ENCODE results near the gene WRNIP1. TPM values are rescaled to one million over a fixed set of nuclear protein-coding genes. Genes with fewer than 3 reads are reported as not detected.

The WRNIP1 gene
- total and polyA plus RNA-seq, 9 of the 15 experiments (the other 6 are each of a cell fraction or from before 2014, with no cell fraction given): 13.2 to 63.6 (median 48.6) TPM

DNA sequence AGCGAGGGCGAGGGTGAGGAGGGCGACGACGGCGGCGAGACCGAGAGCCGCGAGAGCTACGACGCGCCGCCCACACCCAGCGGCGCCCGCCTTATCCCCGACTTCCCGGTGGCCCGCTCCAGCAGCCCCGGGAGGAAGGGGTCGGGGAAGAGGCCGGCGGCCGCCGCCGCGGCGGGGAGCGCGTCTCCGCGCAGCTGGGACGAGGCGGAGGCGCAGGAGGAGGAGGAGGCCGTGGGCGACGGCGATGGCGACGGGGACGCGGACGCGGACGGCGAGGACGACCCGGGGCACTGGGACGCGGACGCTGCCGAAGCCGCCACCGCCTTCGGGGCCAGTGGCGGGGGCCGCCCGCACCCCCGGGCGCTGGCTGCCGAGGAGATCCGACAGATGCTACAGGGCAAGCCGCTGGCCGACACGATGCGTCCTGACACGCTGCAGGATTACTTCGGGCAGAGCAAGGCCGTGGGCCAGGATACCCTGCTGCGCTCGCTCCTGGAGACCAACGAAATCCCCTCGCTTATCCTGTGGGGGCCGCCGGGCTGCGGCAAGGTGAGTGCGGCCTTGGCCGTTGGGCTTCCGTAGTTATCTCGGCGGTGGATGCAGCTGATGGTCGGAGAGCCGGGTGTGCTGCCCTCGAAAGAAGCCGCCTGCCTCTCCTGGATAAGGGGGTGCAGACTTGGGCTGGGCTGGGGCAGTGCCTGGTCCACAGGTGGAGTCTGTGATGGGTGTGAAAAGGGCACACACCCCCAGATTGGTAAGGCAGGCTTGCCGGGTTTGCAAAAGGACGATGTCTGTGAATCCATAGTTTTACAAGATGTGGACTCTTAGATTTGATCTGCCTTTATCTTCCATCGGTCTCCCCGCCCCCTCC, 938 bp downstream of the WRNIP1 start (continued):
- TF ChIP-seq RBM34 (IDR thresholded peaks at IDR 0.05; ENCODE audit: borderline replicate concordance, insufficient read depth, low read length) (no peak), POLR2G (IDR thresholded peaks at IDR 0.05; ENCODE audit: low read depth, low read length) (no peak), ZSCAN32 (CRISPR knock-in tag; IDR thresholded peaks at IDR 0.05) (no peak), RB1 (IDR thresholded peaks at IDR 0.05; ENCODE audit: low read depth) (peak; percentile 30; the same call in 1 of the 2 replicates), HDAC1 (IDR thresholded peaks at IDR 0.05) (no peak; a peak in 1 of 4 replicates), HLTF (IDR thresholded peaks at IDR 0.05) (no peak), ZKSCAN8 (CRISPR knock-in tag; IDR thresholded peaks at IDR 0.05) (no peak), ZBTB9 (CRISPR knock-in tag; IDR thresholded peaks at IDR 0.05) (no peak), RBBP5 (IDR thresholded peaks at IDR 0.05; ENCODE audit: borderline replicate concordance, insufficient read depth, low read length, poor library complexity, severe bottlenecking) (peak; percentile 91), GTF2B (IDR thresholded peaks at IDR 0.05; ENCODE audit: extremely low read depth, insufficient read length) (no peak), NCOA1 (IDR thresholded peaks at IDR 0.05; ENCODE audit: low read depth) (no peak), ARID1B (IDR thresholded peaks at IDR 0.05) (peak; percentile 50; the same call in 1 of the 2 replicates), PTBP1 (IDR thresholded peaks at IDR 0.05; ENCODE audit: low read depth, low read length) (no peak), FOXK2 (conservative IDR thresholded peaks at IDR 0.05 in 1 of 2, IDR thresholded peaks at IDR 0.05 in 1 of 2; ENCODE audit: low read depth in 2 of 2) (no peak)
- TF ChIP-seq, protein P1, sequence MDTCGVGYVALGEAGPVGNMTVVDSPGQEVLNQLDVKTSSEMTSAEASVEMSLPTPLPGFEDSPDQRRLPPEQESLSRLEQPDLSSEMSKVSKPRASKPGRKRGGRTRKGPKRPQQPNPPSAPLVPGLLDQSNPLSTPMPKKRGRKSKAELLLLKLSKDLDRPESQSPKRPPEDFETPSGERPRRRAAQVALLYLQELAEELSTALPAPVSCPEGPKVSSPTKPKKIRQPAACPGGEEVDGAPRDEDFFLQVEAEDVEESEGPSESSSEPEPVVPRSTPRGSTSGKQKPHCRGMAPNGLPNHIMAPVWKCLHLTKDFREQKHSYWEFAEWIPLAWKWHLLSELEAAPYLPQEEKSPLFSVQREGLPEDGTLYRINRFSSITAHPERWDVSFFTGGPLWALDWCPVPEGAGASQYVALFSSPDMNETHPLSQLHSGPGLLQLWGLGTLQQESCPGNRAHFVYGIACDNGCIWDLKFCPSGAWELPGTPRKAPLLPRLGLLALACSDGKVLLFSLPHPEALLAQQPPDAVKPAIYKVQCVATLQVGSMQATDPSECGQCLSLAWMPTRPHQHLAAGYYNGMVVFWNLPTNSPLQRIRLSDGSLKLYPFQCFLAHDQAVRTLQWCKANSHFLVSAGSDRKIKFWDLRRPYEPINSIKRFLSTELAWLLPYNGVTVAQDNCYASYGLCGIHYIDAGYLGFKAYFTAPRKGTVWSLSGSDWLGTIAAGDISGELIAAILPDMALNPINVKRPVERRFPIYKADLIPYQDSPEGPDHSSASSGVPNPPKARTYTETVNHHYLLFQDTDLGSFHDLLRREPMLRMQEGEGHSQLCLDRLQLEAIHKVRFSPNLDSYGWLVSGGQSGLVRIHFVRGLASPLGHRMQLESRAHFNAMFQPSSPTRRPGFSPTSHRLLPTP (IDR thresholded peaks at IDR 0.05; ENCODE audit: borderline replicate concordance, extremely low read depth, insufficient read length): no peak
- TF ChIP-seq, protein P2, sequence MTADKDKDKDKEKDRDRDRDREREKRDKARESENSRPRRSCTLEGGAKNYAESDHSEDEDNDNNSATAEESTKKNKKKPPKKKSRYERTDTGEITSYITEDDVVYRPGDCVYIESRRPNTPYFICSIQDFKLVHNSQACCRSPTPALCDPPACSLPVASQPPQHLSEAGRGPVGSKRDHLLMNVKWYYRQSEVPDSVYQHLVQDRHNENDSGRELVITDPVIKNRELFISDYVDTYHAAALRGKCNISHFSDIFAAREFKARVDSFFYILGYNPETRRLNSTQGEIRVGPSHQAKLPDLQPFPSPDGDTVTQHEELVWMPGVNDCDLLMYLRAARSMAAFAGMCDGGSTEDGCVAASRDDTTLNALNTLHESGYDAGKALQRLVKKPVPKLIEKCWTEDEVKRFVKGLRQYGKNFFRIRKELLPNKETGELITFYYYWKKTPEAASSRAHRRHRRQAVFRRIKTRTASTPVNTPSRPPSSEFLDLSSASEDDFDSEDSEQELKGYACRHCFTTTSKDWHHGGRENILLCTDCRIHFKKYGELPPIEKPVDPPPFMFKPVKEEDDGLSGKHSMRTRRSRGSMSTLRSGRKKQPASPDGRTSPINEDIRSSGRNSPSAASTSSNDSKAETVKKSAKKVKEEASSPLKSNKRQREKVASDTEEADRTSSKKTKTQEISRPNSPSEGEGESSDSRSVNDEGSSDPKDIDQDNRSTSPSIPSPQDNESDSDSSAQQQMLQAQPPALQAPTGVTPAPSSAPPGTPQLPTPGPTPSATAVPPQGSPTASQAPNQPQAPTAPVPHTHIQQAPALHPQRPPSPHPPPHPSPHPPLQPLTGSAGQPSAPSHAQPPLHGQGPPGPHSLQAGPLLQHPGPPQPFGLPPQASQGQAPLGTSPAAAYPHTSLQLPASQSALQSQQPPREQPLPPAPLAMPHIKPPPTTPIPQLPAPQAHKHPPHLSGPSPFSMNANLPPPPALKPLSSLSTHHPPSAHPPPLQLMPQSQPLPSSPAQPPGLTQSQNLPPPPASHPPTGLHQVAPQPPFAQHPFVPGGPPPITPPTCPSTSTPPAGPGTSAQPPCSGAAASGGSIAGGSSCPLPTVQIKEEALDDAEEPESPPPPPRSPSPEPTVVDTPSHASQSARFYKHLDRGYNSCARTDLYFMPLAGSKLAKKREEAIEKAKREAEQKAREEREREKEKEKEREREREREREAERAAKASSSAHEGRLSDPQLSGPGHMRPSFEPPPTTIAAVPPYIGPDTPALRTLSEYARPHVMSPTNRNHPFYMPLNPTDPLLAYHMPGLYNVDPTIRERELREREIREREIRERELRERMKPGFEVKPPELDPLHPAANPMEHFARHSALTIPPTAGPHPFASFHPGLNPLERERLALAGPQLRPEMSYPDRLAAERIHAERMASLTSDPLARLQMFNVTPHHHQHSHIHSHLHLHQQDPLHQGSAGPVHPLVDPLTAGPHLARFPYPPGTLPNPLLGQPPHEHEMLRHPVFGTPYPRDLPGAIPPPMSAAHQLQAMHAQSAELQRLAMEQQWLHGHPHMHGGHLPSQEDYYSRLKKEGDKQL (CRISPR knock-in tag; IDR thresholded peaks at IDR 0.05; ENCODE audit: borderline replicate concordance): no peak
